Measurements from ENCODE around the gene ARHGEF7.

The ARHGEF7 gene

GRCh38 chr13:111253365-111253872 is 138.3 kb downstream of the ARHGEF7 start:
- peaks cover 96% of the 10 kb centered on the region for H3K36me3 ChIP-seq (ENCODE audit: insufficient read depth, low read length)
- H3K4me3 ChIP-seq (ENCODE audit: low read depth, low read length, poor library complexity, severe bottlenecking), result no peak overlapping the region
- no peaks in the 10 kb centered on the region for H3K27me3 ChIP-seq (ENCODE audit: insufficient read depth, low read length)
- H3K9me2 ChIP-seq (ENCODE audit: low read depth, low read length), result no peaks in the 10 kb centered on the region
- no peak overlapping the region for H2AFZ ChIP-seq (ENCODE audit: low read length)
- H3K4me1 ChIP-seq (ENCODE audit: insufficient read depth, low read length, severe bottlenecking), result no peaks in the 10 kb centered on the region
- H3K27ac ChIP-seq (ENCODE audit: low read depth, low read length, poor library complexity, severe bottlenecking), result no peak overlapping the region
- no peak for TF ChIP-seq EZH2 (IDR thresholded peaks at IDR 0.05; ENCODE audit: borderline replicate concordance, low read length)
- TF ChIP-seq CTCF (IDR thresholded peaks at IDR 0.05; ENCODE audit: low read length), result no peak
- no peak overlapping the region for H3K4me2 ChIP-seq (ENCODE audit: low read length)
- 0 out of 2 replicates have a peak, but pooled peaks cover 5% of the 10 kb centered on the region for H3K9me3 ChIP-seq (ENCODE audit: low read length)
- H3K79me2 ChIP-seq (ENCODE audit: insufficient read depth, low read length), result no peaks in the 10 kb centered on the region; the same call in 1 of the 2 replicates
- no peaks in the 10 kb centered on the region for H4K20me1 ChIP-seq (ENCODE audit: insufficient read depth, low read length)
- H3K9ac ChIP-seq (ENCODE audit: low read length), result no peak overlapping the region
- no peaks in the 10 kb centered on the region for H3F3A ChIP-seq (ENCODE audit: insufficient read depth, low read length)

GRCh38 chr13:111255228-111255790 is 140.2 kb downstream of the ARHGEF7 start:
- Histone ChIP-seq H3K27me3 (ENCODE audit: insufficient read depth, low read length) (no peaks in the 10 kb centered on the region), H3K4me2 (ENCODE audit: low read length) (no peak overlapping the region), H3K9ac (ENCODE audit: low read length) (no peak overlapping the region), H3K4me1 (ENCODE audit: insufficient read depth, low read length, severe bottlenecking) (no peaks in the 10 kb centered on the region), H3K36me3 (ENCODE audit: insufficient read depth, low read length) (peaks cover 96% of the 10 kb centered on the region), H3K27ac (ENCODE audit: low read depth, low read length, poor library complexity, severe bottlenecking) (no peak overlapping the region), H3F3A (ENCODE audit: insufficient read depth, low read length) (no peaks in the 10 kb centered on the region; the same call in 1 of the 2 replicates), H3K79me2 (ENCODE audit: insufficient read depth, low read length) (no peaks in the 10 kb centered on the region), H3K9me3 (ENCODE audit: low read length) (peaks cover 18% of the 10 kb centered on the region), H3K4me3 (ENCODE audit: low read depth, low read length, poor library complexity, severe bottlenecking) (no peak overlapping the region), H2AFZ (ENCODE audit: low read length) (no peak overlapping the region), H3K9me2 (ENCODE audit: low read depth, low read length) (no peaks in the 10 kb centered on the region), H4K20me1 (ENCODE audit: insufficient read depth, low read length) (no peaks in the 10 kb centered on the region)
- TF ChIP-seq CTCF (IDR thresholded peaks at IDR 0.05; ENCODE audit: low read length), result no peak
- no peak for TF ChIP-seq EZH2 (IDR thresholded peaks at IDR 0.05; ENCODE audit: borderline replicate concordance, low read length)

GRCh38 chr13:111256458-111256857 is 141.3 kb downstream of the ARHGEF7 start:
- Histone ChIP-seq H2AFZ (ENCODE audit: low read length) (no peak overlapping the region), H3K79me2 (ENCODE audit: insufficient read depth, low read length) (no peaks in the 10 kb centered on the region), H3K36me3 (ENCODE audit: insufficient read depth, low read length) (peaks cover 94% of the 10 kb centered on the region), H4K20me1 (ENCODE audit: insufficient read depth, low read length) (no peaks in the 10 kb centered on the region), H3K9ac (ENCODE audit: low read length) (no peak overlapping the region), H3K27me3 (ENCODE audit: insufficient read depth, low read length) (no peaks in the 10 kb centered on the region), H3K9me2 (ENCODE audit: low read depth, low read length) (no peaks in the 10 kb centered on the region), H3K4me1 (ENCODE audit: insufficient read depth, low read length, severe bottlenecking) (no peaks in the 10 kb centered on the region), H3K4me2 (ENCODE audit: low read length) (no peak overlapping the region), H3F3A (ENCODE audit: insufficient read depth, low read length) (no peaks in the 10 kb centered on the region; the same call in 1 of the 2 replicates), H3K27ac (ENCODE audit: low read depth, low read length, poor library complexity, severe bottlenecking) (no peak overlapping the region), H3K4me3 (ENCODE audit: low read depth, low read length, poor library complexity, severe bottlenecking) (no peak overlapping the region), H3K9me3 (ENCODE audit: low read length) (peaks cover 18% of the 10 kb centered on the region)
- TF ChIP-seq EZH2 (IDR thresholded peaks at IDR 0.05; ENCODE audit: borderline replicate concordance, low read length) (no peak), CTCF (IDR thresholded peaks at IDR 0.05; ENCODE audit: low read length) (no peak)
